Measurements from ENCODE around the gene WDR20.
A peak's percentile ranks its signal among the peaks of the same experiment; 100 is the strongest.
"Not testable (repeated sequence)": the region's sequence is repeated elsewhere in the genome, so short reads cannot be mapped to it uniquely, and the experiment has no call there.

Gene WDR20

DNA sequence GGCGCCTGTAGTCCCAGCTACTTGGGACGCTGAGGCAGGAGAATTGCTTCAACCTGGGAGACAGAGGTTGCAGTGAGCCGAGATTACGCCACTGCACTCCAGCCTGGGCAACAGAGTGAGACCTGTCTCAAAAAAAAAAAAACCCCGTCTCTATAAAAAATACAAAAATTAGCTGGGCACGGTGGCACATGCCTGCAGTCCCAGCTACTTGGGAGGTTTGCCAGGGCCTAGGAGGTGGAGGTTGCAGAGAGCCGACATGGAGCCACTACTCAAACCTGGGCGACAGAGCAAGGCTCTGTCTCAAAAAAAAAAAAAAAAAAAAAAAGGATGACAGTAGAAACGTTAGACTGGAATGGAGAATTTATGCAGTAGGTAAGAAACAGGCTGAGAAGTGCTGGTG, 5.7 kb upstream of the WDR20 start:
- DNase-seq (ENCODE audit: low read depth in 3 of 3): not testable (repeated sequence)

GRCh38 chr14:102134719-102135118, 5.0 kb upstream of the WDR20 start:
- not testable (repeated sequence) for DNase-seq (ENCODE audit: low read depth in 3 of 3)

- DNase-seq (ENCODE audit: low read depth in 3 of 3): not testable (repeated sequence)
Observed at GRCh38 chr14:102135456-102135855, 4.2 kb upstream of the WDR20 start.

- DNase-seq (ENCODE audit: low read depth in 3 of 3): no peak
Observed at GRCh38 chr14:102138535-102138934, 1.2 kb upstream of the WDR20 start.

- DNase-seq (ENCODE audit: low read depth in 3 of 3): no peak
Observed at GRCh38 chr14:102138961-102139285, 774 bp upstream of the WDR20 start.

DNA sequence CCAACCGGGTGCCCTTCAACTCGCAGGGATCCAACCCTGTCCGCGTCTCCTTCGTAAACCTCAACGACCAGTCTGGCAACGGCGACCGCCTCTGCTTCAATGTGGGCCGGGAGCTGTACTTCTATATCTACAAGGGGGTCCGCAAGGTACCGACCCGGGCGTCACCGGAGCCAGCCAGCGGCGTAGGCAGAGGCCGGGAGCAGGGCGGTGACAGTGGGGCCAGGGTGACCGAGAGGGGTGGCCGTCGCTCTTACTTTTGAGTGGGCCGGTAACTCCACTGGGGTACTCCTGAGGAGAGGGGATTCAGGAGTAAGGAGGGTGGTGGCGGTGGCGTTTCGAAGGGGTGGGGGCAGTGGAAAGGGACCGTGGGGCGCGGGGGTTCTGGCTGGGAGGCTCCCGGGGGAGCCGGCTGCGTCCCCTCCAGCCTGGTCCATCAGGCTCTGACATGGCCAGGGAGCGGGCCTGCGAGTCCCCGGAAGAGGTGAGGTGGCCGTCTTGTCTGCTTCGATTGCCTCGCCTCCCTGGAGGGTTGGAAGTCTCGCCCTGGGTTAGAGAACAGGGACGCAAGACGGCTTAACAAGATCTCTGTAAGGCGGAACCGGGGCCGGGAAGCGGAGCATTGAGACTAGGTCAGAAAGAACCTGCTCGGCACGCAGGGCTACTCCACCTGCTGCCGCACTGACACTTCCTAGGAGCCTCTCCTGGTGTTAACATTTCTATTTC, 491 bp downstream of the WDR20 start:
- DNase-seq (ENCODE audit: low read depth in 3 of 3): peak; percentile 7 to 22 (median 10)

DNA sequence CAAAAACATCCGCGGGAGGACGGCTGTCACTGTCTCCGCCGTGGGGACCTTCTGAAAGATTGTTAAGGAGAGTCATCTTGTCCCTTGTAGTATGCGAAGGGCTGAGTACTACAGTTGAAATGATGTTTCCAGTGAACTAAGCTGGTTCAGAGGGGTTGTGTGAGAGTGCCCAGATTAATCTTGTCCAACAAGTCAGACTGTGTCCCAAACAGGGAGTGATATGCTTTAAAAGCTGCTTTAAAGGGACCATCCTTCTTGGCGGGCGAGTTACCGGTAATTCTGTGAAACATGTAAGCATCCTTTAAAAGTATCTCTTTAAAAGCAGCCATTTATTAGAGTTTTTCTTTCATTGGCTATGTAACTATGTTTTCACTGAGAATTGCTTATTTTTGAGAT, 1.1 kb downstream of the WDR20 start:
- no peak for DNase-seq (ENCODE audit: low read depth in 3 of 3)

GRCh38 chr14:102141797-102142196, 2.1 kb downstream of the WDR20 start:
- no peak for DNase-seq (ENCODE audit: low read depth in 3 of 3)

DNA sequence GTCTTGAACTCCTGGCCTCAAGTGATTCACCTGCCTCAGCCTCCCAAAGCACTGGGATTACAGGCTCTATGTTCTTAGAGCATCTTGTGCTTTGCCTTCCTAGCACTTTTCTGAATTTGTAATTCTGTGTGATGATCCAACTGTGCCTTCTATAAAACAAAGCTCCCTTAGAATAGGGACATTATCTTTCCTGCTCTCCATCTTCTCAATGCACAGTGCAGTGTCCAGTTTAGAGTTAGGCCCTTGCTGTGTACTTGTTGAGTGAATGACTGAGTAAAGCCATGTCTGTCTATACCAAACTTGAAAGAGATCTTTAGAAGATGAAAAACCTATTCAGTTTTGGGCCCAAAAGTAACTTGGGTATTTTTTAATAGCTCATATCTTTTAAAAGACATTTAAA, 5.2 kb downstream of the WDR20 start:
- DNase-seq (ENCODE audit: low read depth in 3 of 3): no peak

GRCh38 chr14:102145395-102145794, 5.7 kb downstream of the WDR20 start:
- no peak for DNase-seq (ENCODE audit: low read depth in 3 of 3)

GRCh38 chr14:102146423-102146822, 6.7 kb downstream of the WDR20 start:
- no peak for DNase-seq (ENCODE audit: low read depth in 3 of 3)

DNA sequence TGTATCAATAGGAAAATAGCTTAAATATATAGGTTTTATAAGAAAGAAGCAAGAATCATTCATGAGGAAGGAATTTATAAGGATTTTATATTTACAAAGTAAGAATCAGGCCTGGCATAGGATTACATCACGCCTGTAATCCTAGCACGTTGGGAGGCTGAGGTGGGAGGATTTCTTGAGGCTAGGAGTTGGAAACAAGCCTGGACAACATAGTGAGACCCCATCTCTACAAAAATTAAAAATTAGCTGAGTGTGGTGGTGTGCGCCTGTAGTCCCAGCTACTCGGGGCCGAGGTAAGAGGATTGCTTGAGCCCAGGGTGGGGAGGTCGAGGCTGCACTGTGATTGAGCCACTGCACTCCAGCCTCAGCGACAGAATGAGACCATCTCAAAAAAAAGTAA, 10.4 kb downstream of the WDR20 start:
- DNase-seq (ENCODE audit: low read depth in 3 of 3): no peak

DNA sequence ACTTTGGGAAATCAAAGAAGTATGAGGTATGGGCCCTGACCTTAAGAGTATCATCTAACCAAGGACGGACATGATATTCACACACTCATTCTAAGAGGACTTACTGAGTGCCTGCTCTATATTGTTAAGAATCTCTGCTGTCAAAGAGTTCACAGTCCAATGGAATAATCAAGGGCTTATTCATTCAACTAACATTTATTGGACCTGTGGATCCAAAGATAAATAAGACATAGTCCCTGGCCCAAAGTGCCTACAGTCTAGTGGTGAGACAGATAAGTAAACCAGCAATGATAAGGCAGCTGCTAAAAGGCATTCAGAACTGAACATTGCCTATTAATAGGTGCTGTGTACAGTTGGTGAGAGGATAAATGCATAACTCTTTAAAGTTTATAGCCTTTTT, 11.0 kb downstream of the WDR20 start:
- DNase-seq (ENCODE audit: low read depth in 3 of 3): no peak

DNA sequence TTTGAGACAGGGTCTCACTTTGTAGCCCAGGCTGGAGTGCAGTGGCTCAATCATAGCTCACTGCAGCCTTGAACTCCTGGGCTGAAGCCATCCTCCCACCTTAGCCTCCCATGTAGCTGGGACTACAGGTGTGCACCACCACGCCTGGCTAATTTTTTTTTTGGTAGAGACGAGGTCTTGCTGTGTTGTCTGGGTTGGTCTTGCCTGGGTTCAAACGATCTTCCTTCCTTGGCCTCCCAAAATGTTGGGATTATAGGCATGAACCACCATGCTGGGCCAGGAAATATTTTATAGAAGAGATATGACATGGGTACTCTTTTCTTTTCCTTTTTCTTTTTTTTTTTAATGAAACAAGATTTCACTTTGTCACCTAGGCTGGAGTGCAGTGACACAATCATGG, 11.7 kb downstream of the WDR20 start:
- not testable (repeated sequence) for DNase-seq (ENCODE audit: low read depth in 3 of 3)

DNA sequence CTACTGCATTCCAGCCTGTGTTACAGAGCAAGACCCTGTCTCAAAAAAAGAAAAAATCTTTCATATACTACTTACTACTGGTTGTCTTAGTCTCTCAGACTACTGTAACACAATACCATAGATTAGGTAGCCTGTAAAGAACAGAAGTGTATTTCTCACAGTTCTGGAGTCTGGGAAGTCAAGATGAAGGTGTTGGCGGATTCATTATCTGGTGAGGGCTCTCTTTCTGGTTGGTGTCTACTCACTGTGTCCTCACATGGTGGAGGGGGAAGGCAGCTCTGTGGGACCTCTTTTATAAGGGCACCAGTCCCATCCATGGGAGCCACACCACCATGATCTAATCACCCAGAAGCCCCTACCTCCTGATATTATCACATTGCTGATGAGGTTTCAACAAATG, 14.4 kb downstream of the WDR20 start:
- DNase-seq (ENCODE audit: low read depth in 3 of 3): no peak

DNA sequence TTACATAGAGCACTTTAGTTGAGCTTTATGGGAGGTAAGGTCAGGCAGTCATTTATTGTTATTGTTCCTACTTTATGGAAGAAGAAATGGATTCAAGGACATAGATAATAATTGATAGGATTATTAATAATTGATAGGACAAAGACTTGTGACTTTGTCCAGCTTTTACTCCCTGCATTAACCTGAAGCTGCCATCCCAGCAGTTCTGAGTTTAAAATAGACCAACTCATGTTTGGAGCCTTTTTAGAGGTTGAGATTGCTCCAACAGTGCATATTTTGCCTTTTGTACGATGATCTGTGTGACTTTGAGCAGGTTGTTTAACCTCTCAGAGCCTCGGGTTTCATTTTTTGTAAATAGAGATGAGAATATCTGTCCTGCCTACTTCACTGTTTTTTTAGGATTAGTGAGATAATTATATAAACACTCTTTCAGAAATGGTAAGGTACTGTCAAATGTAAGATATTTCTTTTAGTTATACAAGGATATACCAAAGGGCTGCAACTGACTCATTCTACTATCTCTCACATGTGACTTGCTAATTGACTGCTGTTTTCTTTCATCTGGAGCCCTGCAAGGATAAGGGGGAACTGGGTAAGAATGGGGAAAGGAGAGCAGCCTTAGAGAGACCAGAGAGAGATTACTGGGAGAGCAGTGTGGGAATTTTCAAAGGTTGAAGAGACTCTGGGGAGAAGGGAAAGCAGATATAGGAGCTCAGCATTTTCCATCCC, 15.3 kb downstream of the WDR20 start:
- no peak for DNase-seq (ENCODE audit: low read depth in 3 of 3)

GRCh38 chr14:102157346-102157745, 17.6 kb downstream of the WDR20 start:
- no peak for DNase-seq (ENCODE audit: low read depth in 3 of 3)

GRCh38 chr14:102158797-102159196, 19.1 kb downstream of the WDR20 start:
- DNase-seq (ENCODE audit: low read depth in 3 of 3): no peak

DNA sequence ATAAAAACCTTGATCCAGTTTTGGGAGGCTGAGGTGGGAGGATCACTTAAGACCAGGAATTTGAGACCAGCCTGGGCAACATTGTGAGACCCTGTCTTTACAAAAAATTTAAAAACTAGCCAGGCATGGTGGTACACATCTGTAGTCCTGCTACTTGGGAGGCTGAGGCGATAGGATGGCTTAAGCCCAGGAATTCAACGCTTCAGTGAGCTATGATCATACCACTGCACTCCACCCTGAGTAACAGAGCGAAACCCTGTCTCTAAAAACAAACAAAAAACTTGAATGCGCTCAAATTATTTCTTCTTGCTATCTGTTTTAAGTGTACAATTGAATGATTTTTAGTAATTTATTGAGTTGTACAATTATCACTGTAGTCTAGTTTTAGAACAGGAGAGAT, 20.1 kb downstream of the WDR20 start:
- DNase-seq (ENCODE audit: low read depth in 3 of 3): no peak

DNA sequence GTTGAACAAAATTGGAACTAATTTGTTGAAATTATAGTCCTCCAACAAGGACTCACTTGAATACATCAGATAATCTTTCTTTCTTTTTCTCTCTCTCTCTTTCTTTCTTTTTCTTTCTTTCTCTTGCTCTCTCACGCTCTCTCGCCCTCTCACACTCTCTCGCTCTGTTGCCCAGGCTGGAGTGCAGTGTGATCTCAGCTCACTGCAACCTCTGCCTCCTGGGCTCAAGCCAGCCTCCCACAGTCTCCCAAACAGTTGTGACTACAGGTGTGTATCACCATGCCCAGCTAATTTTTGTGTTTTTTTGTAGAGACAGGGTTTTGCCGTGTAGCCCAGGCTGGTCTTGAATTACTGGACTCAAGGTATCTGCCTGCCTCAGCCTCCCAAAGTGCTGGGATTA, 22.8 kb downstream of the WDR20 start:
- no peak for DNase-seq (ENCODE audit: low read depth in 3 of 3)

GRCh38 chr14:102164241-102164641, 24.5 kb downstream of the WDR20 start:
- DNase-seq (ENCODE audit: low read depth in 3 of 3): no peak

GRCh38 chr14:102164965-102165364, 25.3 kb downstream of the WDR20 start:
- no peak for DNase-seq (ENCODE audit: low read depth in 3 of 3)

DNA sequence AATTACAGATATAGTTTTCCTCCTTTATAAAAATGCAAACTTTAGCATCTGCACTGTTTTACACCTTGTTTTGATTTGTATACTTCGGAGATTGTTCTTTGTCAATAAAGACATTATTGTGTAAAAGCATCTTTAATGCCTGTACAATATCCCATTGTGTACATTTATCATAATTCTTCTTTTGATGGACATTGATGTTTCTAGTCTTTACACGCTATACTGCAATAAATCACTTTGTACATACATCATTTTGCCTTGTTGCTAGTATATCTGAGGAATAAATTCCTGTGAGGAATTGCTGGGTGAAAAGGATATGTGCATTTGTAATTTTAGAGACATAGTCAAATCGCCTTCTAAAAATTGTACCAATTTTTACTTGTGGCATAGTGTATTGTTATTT, 30.4 kb downstream of the WDR20 start:
- no peak for DNase-seq (ENCODE audit: low read depth in 3 of 3)
